K562 (cell line): ENCODE data around the gene DUSP19. TPM values are rescaled to one million over a fixed set of nuclear protein-coding genes. Genes with fewer than 3 reads are reported as not detected.

Experiments
- BRD9 ChIP-seq: fragments of 450-650 bp; IDR thresholded peaks from 2 replicates; pipeline ENCODE4 v1.6.1; 2018; ENCODE audit warnings: low read depth; ENCODE audit not compliant: partially characterized antibody
- EP300 ChIP-seq: IDR thresholded peaks from 2 replicates; pipeline ENCODE4 v1.6.1; 2012; ENCODE audit warnings: low read length, improper control_type of control experiment
- FOXP1 ChIP-seq: sonication (generic); formaldehyde crosslinking; IDR thresholded peaks from 2 replicates; pipeline ENCODE4 v1.8.0; 2022; ENCODE audit warnings: mild to moderate bottlenecking, missing genetic modification reagents
- GABPA ChIP-seq: fragments of 200-800 bp; sonication (Bioruptor generic); conservative IDR thresholded peaks from 2 replicates; pipeline ENCODE4 v1.6.1; 2016; ENCODE audit warnings: low read depth, missing genetic modification characterization, missing compliant biosample characterization
- JUND ChIP-seq, 2 experiments: IDR thresholded peaks; 2 replicates in 1 of 2; 3 replicates in 1 of 2; pipeline ENCODE4 v1.6.1; 2011; ENCODE audit warnings: borderline replicate concordance in 2 of 2, low read depth in 2 of 2, low read length in 2 of 2, improper control_type of control experiment in 1 of 2, missing biosample characterization in 1 of 2, missing genetic modification characterization in 1 of 2, missing genetic modification reagents in 1 of 2
- MAZ ChIP-seq, 2 experiments: fragments of 450-650 bp in 1 of 2; sonication (generic) in 1 of 2; formaldehyde crosslinking; IDR thresholded peaks in 1 of 2; conservative IDR thresholded peaks in 1 of 2; 2 replicates each; pipeline versions ENCODE4 v1.4.0 to v1.5.0; 2020; ENCODE audit warnings: mild to moderate bottlenecking in 1 of 2, missing genetic modification reagents in 1 of 2
- MNT ChIP-seq, 2 experiments: fragments of 450-650 bp; conservative IDR thresholded peaks; 2 replicates each; pipeline ENCODE4 v1.6.1; 2017; ENCODE audit warnings: mild to moderate bottlenecking in 2 of 2, moderate library complexity in 2 of 2
- PCBP1 ChIP-seq: fragments of 200-400 bp; formaldehyde crosslinking; IDR thresholded peaks from 2 replicates; pipeline ENCODE4 v1.6.1; 2018; ENCODE audit warnings: mild to moderate bottlenecking, low read depth, low read length; ENCODE audit not compliant: poor library complexity, severe bottlenecking
- PHF20 ChIP-seq: fragments of 450-650 bp; IDR thresholded peaks from 2 replicates; pipeline ENCODE4 v1.6.1; 2018; ENCODE audit not compliant: partially characterized antibody
- POLR3G ChIP-seq: IDR thresholded peaks from 2 replicates; pipeline ENCODE4 v1.6.1; 2011; ENCODE audit not compliant: insufficient read length, insufficient replicate concordance; ENCODE audit errors: extremely low read depth
- RAD51 ChIP-seq: fragments of 450-650 bp; IDR thresholded peaks from 2 replicates; pipeline ENCODE4 v1.7.1; 2016; ENCODE audit warnings: low read depth, mild to moderate bottlenecking, borderline replicate concordance
- ZKSCAN8 ChIP-seq: fragments of 200-800 bp; sonication (Bioruptor generic); IDR thresholded peaks from 2 replicates; pipeline ENCODE4 v1.6.1; 2016; ENCODE audit warnings: missing genetic modification characterization, missing compliant biosample characterization
- ZNF239 ChIP-seq: fragments of 250-450 bp; sonication (Bioruptor Pico); IDR thresholded peaks from 2 replicates; pipeline ENCODE4 v1.4.0; 2020; ENCODE audit warnings: mild to moderate bottlenecking
- ZNF354B ChIP-seq: fragments of 250-450 bp; sonication (Bioruptor Pico); IDR thresholded peaks from 2 replicates; pipeline ENCODE4 v1.4.0; 2020
- polyA plus RNA-seq, 8 experiments: library from polyadenylated mRNA; depleted of rRNA in 4 of 8; stranded (reverse) in 5 of 8; unstranded in 3 of 8; fragments of >200 nt; fragmentation: Nextera tagmentation in 2 of 8; fragmentation: Illumina TruSeq in 1 of 8; extraction: Ambion mirVana in 2 of 8; extraction: Trizol in 1 of 8; gene quantifications; 2 replicates each; pipeline versions ENCODE4 v1.2.1 to v1.2.3, GENCODE V29; 2011 to 2014; ENCODE audit warnings: inconsistent platforms in 1 of 8, missing spikeins in 1 of 8
- total RNA-seq, 7 experiments: library from RNA; depleted of rRNA in 6 of 7; stranded (reverse); fragments of >200 nt in 6 of 7; fragmentation: Illumina TruSeq in 2 of 7; extraction: Trizol in 2 of 7; gene quantifications; 2 replicates each; pipeline versions ENCODE4 v1.2.1 to v1.2.3, GENCODE V29; 2011 to 2021; ENCODE audit warnings: low replicate concordance in 1 of 7

The DUSP19 gene
- total and polyA plus RNA-seq, 9 of the 15 experiments (the other 6 are each of a cell fraction or from before 2014, with no cell fraction given): 1.6 to 6.3 (median 3.1) TPM

DNA sequence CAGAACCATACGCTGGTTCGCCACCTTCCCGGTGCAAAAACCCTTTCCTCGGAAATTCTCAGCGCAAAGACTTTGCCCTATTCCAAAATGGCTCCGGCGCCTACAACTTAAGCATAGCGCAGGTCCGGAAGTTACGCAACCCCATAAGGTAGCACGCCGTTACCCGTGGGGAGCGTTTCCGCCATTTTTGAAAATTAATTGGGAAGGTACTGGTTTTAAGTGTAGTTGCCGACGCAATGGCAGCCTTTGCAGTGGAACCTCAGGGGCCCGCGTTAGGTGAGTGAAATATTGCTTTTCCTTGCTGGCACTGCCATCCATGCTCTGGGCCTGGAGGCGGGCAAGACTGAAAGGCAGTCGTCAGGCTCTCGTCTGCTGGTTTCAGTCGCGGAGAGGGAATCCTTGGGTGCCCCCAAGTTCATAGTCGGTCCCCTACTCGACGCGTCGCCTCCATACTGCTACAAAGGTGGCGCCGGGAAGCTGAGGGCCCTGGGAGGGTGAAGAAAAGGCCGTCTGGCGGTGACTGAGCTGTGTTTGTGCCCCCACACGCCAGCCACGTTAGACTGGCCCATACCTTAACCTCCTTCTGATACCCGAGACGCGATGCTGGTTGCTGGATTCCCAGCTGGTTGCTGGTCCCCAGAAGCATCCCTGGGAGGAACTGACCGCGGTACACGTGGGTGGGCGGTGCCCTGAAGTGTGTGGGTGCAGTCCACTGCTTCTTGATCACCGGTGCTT is 45.8 kb downstream of the DUSP19 start, which contains the start of gene NUP35 (continued):
- TF ChIP-seq EP300 (peak; percentile 50; the same call in 1 of the 2 replicates), JUND (IDR thresholded peaks at IDR 0.05; ENCODE audit: borderline replicate concordance, low read depth, low read length) (peak; percentile 83), JUND (tag; IDR thresholded peaks at IDR 0.05; ENCODE audit: borderline replicate concordance, low read depth, low read length) (peak; percentile 77; the same call in 1 of the 3 replicates), ZNF354B (no peak), RAD51 (peak; percentile 44; the same call in 1 of the 2 replicates), GABPA (peak; percentile 98), ZKSCAN8 (CRISPR knock-in tag) (no peak), ZNF239 (CRISPR knock-in tag) (0 out of 2 replicates have a peak, but pooled peaks have one; percentile 9), FOXP1 (CRISPR knock-in tag) (0 out of 2 replicates have a peak, but pooled peaks have one; percentile 38), PHF20 (peak; percentile 56), MNT (conservative IDR thresholded peaks at IDR 0.05) (peak; percentile 98 to 99), MAZ (CRISPR knock-in tag; conservative IDR thresholded peaks at IDR 0.05 in 1 of 2, IDR thresholded peaks at IDR 0.05 in 1 of 2) (peak in 1 of 2 experiments; percentile 69; a peak in 3 of 4 replicates), PCBP1 (no peak), POLR3G (no peak), BRD9 (peak; percentile 1)
